Aorta (tissue), 5 donors: ENCODE results near the gene FNDC8. TPM values are rescaled to one million over a fixed set of nuclear protein-coding genes. Genes with fewer than 3 reads are reported as not detected.
"Not testable (repeated sequence)": the region's sequence is repeated elsewhere in the genome, so short reads cannot be mapped to it uniquely, and the experiment has no call there.

Experiments
- ATAC-seq: fragments of 200-7000 bp; cut with Tn5 transposase; one replicate; pipeline ENCODE4 v1.9.1; 2022; ENCODE audit warnings: moderate library complexity; ENCODE audit not compliant: low FRiP score
- DNase-seq, 2 donors: peaks; one replicate each; pipeline ENCODE4 v3.0.0-alpha.2; 2020
- H3K27ac ChIP-seq, 2 donors: one replicate each; pipeline ENCODE4 v1.5.1; 2013; ENCODE audit warnings: low read length in 2 of 2, mild to moderate bottlenecking in 2 of 2, moderate library complexity in 2 of 2, control low read depth in 1 of 2, inconsistent platforms in 1 of 2, low read depth in 1 of 2
- H3K27me3 ChIP-seq, 2 donors: one replicate each; pipeline ENCODE4 v1.6.1; 2013; ENCODE audit warnings: control low read depth in 1 of 2, low read length in 1 of 2, mild to moderate bottlenecking in 1 of 2, moderate library complexity in 1 of 2; ENCODE audit not compliant: insufficient read depth in 2 of 2, control insufficient read depth in 1 of 2
- H3K36me3 ChIP-seq, 2 donors: one replicate each; pipeline ENCODE4 v1.6.1; 2013; ENCODE audit warnings: control low read depth in 1 of 2, low read length in 1 of 2, mild to moderate bottlenecking in 1 of 2; ENCODE audit not compliant: insufficient read depth in 2 of 2, control insufficient read depth in 1 of 2
- H3K4me1 ChIP-seq, 2 donors: one replicate each; pipeline ENCODE4 v1.6.1; 2013; ENCODE audit warnings: low read length in 2 of 2, control low read depth in 1 of 2, mild to moderate bottlenecking in 1 of 2, moderate library complexity in 1 of 2; ENCODE audit not compliant: insufficient read depth in 2 of 2, control insufficient read depth in 1 of 2
- H3K4me3 ChIP-seq, 2 donors: one replicate each; pipeline ENCODE4 v1.5.1; 2013; ENCODE audit warnings: low read length in 2 of 2, control low read depth in 1 of 2, mild to moderate bottlenecking in 1 of 2
- H3K9me3 ChIP-seq: one replicate; pipeline ENCODE4 v1.6.1; 2013; ENCODE audit warnings: mild to moderate bottlenecking, low read length; ENCODE audit not compliant: control insufficient read depth
- WGBS, 2 donors: extraction: QIAGEN DNeasy Blood & Tissue Kit; methylation state at CpG; one replicate each; pipeline ENCODE4 v1.1.7; 2013; 5-methylcytosine and 5-hydroxymethylcytosine counted together
- intact Hi-C, 2 donors: fragments of 100-400 bp; cut with DNase I; formaldehyde crosslinking; loops; one replicate each; pipeline versions ENCODE4 v1.14.2 to v1.15.0; 2022
- polyA plus RNA-seq, 2 donors: library from polyadenylated mRNA; stranded (reverse); fragments of 200-250 nt; gene quantifications; one replicate each; pipeline ENCODE4 v1.2.3, GENCODE V29; 2013
- total RNA-seq, 2 donors: library from RNA; stranded (reverse); fragmentation: NEBNext Ultra II Directional; extraction: Animal tissue kit (Norgen Biotek cat#: 25700); gene quantifications; one replicate each; pipeline ENCODE4 v1.2.1, GENCODE V29; 2021
- donor health status: healthy with polysubstance abuse.
- donor health status: Bipolar disorder and iron deficiency.
- donor health status: DM: no; HTN: no; CAD: no.
- donor health status: DM: no; HTN: no; CAD: no.
- donor health status: DM: yes; HTN: yes; CAD: no.

FNDC8 gene
- total and polyA plus RNA-seq, 4 donors = not detected

DNA sequence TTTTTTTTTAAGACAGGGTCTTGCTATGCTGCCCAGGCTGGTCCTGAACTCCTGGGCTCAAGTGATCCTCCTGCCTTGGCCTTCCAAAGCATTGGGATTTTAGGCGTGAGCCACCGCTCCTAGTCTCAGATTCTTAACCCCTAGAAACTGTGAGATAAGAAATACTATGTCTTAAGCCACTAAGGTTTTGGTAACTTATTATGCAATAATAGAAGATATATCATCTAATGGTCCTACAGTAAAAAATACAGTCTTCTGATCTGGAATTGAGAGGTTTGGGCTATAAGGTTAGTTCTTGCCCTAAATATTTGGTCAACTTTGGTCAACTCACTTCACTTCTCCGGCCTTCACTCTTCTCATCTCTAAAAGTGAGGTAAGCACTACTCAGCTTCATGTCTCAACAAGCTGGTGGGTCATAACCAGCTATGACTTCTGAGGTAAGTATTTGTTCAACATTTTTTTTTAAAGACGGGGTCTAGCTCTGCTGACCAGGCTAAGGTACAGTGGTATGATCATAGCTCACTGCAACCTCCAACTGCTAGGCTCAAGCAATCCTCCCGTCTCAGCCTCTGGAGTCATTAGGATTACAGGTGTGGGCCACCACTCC, 16.5 kb upstream of the FNDC8 start:
- no peak overlapping the region for H3K27ac ChIP-seq
- H3K36me3 ChIP-seq = peaks cover 0 to 4% of the 10 kb centered on the region in 2 donors
- no peak for ATAC-seq
- no peaks in the 10 kb centered on the region for H3K4me1 ChIP-seq
- intact Hi-C loops = no loop called here
- 96 to 97% methylated on average over 5 of the region's 5 CpGs for WGBS, 2 donors
- DNase-seq = no peak
- H3K9me3 ChIP-seq = no peaks in the 10 kb centered on the region
- no peak overlapping the region for H3K4me3 ChIP-seq
- H3K27me3 ChIP-seq = no peaks in the 10 kb centered on the region

DNA sequence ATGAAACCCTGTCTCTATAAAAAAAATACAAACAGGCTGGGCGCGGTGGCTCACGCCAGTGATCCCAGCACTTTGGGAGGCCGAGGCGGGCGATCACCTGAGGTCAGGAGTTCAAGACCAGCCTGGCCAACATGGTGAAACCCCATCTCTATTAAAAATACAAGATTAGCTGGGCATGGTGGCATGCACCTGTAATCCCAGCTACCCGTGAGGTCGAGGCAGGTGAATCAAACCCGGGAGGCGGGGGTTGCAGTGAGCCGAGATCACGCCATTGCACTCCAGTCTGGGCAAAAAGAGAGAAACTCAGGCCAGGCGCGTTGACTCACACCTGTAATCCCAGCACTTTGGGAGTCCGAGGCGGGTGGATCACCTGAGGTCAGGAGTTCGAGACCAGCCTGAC, 10.6 kb upstream of the FNDC8 start:
- H3K4me3 ChIP-seq, H3K27me3 ChIP-seq, H3K4me1 ChIP-seq, ATAC-seq, H3K9me3 ChIP-seq, H3K36me3 ChIP-seq, H3K27ac ChIP-seq, intact Hi-C loops: not testable (repeated sequence)
- WGBS, 2 donors = 97 to 99% methylated on average over 17 of the region's 17 CpGs
- DNase-seq = peak in 1 of 2 donors; percentile 39

DNA sequence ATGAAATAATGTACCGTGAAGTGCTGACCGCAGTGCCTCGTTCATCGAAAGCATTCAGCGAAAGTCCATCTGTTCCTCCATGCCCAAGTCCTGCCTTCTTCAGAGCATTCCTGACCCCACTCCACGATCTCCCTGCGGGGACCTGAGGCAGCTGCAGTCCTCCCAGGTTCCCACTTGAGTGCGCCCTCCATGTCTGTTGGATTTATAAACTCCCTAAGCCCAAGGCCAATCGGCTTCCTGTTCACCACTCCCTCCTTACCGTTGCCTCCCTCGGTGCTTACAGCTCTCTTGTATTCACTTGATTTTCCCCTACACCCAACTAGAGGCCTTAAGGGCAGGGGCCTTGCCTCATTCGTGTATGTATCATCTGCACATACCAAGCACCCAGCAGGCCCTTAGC, 4.6 kb upstream of the FNDC8 start:
- intact Hi-C loops = loop anchor here (2.0 to 5.0 kb wide), 3 partner anchors 28 to 575 kb away; no protein-coding TSS in a partner anchor
- Histone ChIP-seq H3K27ac (no peak overlapping the region), H3K9me3 (no peaks in the 10 kb centered on the region), H3K27me3 (no peaks in the 10 kb centered on the region), H3K4me3 (no peak overlapping the region), H3K36me3 (no peaks in the 10 kb centered on the region), H3K4me1 (no peaks in the 10 kb centered on the region)
- ATAC-seq = no peak
- DNase-seq = no peak
- WGBS, 2 donors = 81 to 84% methylated on average over 12 of the region's 12 CpGs

DNA sequence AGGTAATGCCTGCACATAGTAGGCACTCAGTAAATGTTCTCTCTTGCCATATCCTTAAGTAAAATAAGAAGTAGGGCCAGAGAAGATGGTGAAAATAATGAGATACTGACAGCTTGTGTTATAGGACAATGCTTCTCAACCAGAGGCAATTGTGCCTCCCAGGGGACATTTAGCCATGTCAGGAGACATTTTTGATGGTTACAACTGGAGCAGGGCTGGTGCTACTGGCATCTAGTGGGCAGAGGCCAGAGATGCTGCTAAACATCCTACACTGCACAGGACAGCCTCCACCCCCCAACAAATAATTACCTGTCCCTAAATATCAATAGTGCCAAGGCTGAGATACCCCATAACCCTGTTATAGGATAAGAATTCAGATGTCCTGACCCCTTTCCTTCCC, 3.4 kb upstream of the FNDC8 start:
- Histone ChIP-seq H3K4me3 (no peak overlapping the region), H3K4me1 (no peaks in the 10 kb centered on the region), H3K9me3 (no peaks in the 10 kb centered on the region), H3K36me3 (no peaks in the 10 kb centered on the region), H3K27me3 (no peaks in the 10 kb centered on the region), H3K27ac (no peak overlapping the region)
- ATAC-seq = no peak
- intact Hi-C loops = loop anchor here (2.0 to 5.0 kb wide), 5 partner anchors 29 to 697 kb away; partner anchors contain the start of genes CCT6B (in 1 of the 2) and ZNF830 (in 1 of the 2)
- no peak for DNase-seq

DNA sequence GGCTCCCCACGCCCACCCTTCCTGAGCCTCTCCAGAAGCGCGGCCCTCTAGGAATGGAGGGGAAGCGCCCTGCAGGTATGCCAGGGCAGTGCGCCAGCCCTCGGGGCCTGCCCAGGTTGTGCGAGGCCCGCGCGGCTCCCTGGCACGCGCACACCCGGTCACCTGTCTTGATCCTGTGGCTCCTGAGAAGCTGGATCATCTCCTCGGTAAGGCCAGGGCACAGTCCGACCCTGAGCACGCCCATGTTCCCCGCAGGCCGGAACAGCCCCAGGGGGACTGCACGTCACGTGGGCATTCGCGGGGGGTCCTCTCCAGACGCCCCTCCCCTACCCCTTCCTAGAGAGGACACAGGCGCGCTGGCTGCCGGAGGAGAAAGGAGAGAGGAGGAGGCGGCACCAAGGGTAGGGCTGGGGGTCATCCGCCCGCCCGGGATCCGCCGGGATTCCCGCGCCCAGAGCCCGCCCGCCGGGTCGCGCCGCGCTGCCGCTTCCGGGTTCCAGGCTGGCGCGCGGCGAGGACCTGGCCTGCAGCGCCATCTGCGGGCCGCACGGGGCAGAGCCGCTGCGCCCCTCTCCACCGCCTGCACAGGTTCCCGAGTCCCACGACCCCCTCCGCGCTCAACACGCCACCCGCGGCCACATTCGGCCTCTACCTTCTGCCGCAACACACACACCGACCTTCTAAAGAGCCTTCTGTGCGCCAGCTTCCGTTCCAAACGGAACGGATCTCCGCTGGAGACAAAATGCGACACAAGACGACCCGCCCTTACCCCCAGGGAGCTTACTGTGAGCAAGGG, 1.8 kb upstream of the FNDC8 start, which contains the start of gene RAD51D:
RAD51D (minus strand) TSS at position 491 of the 796 bp plus-strand sequence; CDS start at position 244, 247 bp downstream.
- Histone ChIP-seq H3K4me1 (no peaks in the 10 kb centered on the region), H3K9me3 (no peaks in the 10 kb centered on the region), H3K27ac (no peak within 1 kb of the TSS), H3K36me3 (no peaks in the 10 kb centered on the region), H3K27me3 (no peaks in the 10 kb centered on the region), H3K4me3 (peak within 1 kb of the TSS; percentile 64 to 75)
- intact Hi-C loops = loop anchor here (2.0 to 5.0 kb wide), 4 partner anchors 159 to 699 kb away; partner anchors contain the start of genes CCT6B (in 1 of the 2) and ZNF830 (in 1 of the 2)
- ATAC-seq = peak; percentile 95
- WGBS, 2 donors = 0% methylated on average over 63 to 72 of the region's 72 CpGs
- DNase-seq = peak; percentile 80 to 92

DNA sequence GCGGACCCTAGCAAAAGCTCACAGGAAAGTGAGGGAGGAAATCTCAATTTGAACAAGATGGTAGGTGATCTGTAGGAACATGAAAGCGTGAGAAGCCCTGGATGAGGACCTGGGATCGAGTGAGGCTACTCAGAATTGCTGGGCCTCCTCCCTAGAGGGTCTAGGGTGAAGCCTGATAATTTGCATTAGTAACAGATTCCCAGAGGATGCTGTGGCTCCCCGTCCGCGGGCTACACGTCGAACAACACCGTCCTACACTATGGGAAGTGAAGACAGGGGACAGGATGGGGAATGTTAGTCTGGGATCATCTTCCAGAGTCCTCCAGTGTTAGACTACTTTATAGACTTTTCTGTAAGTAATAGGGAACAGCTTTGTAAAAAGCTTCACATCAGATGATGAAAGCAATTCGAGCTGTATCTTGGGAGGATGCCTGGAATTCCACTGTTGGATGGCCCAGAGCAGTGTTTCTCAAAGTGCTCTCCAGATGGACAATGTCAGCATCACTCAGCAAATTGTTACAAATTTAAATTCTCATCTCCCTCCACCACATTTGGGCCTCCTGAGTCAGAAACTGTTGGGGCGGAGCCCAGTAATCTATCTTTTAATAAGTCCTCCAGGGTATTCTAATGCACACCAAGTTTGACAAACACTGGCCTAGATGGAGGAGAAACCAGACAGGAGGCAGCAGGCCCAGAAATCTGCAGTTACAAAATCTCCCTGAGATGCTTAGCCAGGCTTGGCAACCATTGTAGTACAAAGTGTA, 6.5 kb downstream of the FNDC8 start:
- Histone ChIP-seq H3K9me3 (no peaks in the 10 kb centered on the region), H3K27me3 (no peaks in the 10 kb centered on the region), H3K27ac (no peak overlapping the region), H3K4me3 (no peak overlapping the region), H3K4me1 (no peaks in the 10 kb centered on the region), H3K36me3 (peaks cover 0 to 6% of the 10 kb centered on the region in 2 donors)
- intact Hi-C loops = no loop called here
- 80 to 82% methylated on average over 11 of the region's 11 CpGs for WGBS, 2 donors
- ATAC-seq (peak; percentile 53), DNase-seq (no peak)

DNA sequence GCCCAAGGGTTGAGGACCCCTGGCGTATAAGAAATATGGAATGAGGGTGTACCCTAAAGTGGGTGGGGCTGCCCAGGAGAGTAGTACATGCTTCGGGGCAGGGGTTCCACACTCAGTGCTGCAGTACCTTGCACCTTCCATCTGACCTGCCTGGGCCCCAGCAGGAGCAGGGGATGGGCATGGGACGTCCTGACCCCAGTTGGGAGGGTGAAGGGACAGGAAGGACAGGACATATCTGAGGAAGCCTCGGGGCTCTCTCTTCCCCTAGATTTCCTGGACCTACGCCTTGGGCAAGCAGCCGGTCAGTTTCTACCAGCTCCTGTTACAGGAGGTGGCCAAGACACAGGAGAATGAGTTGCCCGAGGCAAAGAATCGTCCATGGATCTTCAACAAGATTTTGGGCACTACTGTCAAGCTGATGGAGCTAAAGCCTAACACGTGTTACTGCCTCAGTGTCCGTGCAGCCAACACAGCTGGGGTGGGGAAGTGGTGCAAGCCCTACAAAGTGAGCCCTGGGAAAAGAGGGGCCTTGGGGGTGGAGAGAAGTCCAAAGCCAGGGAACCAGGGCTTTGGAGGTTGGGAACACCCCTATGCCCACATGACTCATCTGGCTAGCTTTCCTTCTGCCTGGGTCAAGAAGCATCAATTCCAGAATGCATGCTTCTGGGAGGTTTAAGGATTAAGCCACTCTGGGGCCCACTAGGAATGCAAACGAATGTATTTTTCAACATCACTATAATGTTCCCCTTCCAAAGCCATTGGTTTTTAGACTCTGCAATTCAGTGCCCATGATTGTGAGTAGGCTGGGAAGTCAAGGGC, 7.9 kb downstream of the FNDC8 start:
- no peak overlapping the region for H3K4me3 ChIP-seq
- H3K27ac ChIP-seq = no peak overlapping the region
- peaks cover 0 to 13% of the 10 kb centered on the region in 2 donors for H3K36me3 ChIP-seq
- no peaks in the 10 kb centered on the region for H3K9me3 ChIP-seq
- no peak for ATAC-seq
- DNase-seq = no peak
- 79 to 80% methylated on average over 11 of the region's 11 CpGs for WGBS, 2 donors
- intact Hi-C loops = no loop called here
- H3K4me1 ChIP-seq = no peaks in the 10 kb centered on the region
- H3K27me3 ChIP-seq = no peaks in the 10 kb centered on the region

DNA sequence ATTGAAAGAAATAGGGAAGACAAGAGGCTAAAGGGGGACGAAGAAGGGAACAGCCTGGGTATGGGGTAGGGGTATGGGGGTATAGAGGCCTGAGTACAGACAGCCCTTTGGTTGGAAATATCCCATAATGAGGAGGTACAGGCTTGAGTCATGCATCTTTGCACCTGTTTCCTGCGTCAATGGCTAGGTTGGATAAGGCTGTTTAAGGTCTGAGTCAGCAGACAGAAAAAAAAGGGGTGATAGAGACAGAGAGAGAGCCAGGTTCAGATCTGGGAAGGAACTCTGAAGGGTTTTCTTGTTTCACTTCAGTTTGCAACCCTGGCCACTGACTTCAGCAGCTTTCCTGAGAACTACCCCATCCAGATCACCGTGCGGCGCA, 8.5 kb downstream of the FNDC8 start:
- H3K36me3 ChIP-seq = peaks cover 0 to 13% of the 10 kb centered on the region in 2 donors
- intact Hi-C loops = no loop called here
- no peak overlapping the region for H3K4me3 ChIP-seq
- H3K27me3 ChIP-seq = no peaks in the 10 kb centered on the region
- ATAC-seq = no peak
- 95% methylated on average over 5 of the region's 5 CpGs for WGBS, 2 donors
- DNase-seq = no peak
- no peaks in the 10 kb centered on the region for H3K9me3 ChIP-seq
- H3K27ac ChIP-seq = no peak overlapping the region
- no peaks in the 10 kb centered on the region for H3K4me1 ChIP-seq
